NCI-H1417 (cell line): ENCODE data around the gene FRS2.
"Not testable (repeated sequence)": the region's sequence is repeated elsewhere in the genome, so short reads cannot be mapped to it uniquely, and the experiment has no call there.

Source experiments
- DNase-seq, 3 experiments: peaks; one replicate each; lab custom pipeline; 2025; lab: John Stamatoyannopoulos, UW

The FRS2 gene

DNA sequence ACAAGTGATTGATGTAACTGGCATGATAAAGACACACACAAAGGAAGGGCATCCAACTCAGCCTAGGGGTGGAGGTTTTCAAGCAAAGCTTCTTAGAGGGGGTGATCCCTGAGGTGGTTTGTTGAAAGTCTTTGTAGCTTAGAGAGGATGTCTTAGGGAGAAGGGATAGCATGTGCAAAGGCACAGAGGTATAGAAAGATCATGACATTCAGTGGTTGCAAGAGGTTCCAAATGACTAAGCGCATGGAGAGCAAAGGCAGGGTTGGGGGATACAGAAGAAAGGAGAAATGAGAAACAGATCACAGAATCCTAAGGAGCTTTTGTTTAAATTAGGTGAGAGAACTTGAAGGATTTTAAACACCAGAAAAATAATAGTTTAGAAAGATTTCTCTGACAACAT lies 109.9 kb downstream of the FRS2 start:
- no peak for DNase-seq

DNA sequence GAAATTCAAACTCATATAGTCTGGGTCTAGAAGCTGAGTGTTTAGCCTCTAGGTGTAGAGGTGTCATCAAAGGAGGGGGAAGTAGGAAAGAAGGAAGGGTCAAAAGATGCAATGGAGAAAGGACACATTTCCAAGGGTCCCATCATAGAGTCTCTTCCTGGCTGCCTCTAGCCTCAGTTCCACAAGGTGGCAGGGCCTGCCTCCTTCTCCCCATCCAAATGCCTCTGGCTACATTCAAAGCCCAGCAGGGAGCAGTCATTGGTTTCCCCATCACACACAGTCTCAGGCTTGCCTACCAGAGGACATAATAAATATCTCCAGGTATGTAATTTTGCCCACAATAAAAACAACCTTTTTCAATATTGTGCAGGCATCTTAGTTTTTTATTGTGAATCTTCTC lies 113.0 kb downstream of the FRS2 start:
- peak in 1 of 3 experiments; percentile 32 for DNase-seq

DNA sequence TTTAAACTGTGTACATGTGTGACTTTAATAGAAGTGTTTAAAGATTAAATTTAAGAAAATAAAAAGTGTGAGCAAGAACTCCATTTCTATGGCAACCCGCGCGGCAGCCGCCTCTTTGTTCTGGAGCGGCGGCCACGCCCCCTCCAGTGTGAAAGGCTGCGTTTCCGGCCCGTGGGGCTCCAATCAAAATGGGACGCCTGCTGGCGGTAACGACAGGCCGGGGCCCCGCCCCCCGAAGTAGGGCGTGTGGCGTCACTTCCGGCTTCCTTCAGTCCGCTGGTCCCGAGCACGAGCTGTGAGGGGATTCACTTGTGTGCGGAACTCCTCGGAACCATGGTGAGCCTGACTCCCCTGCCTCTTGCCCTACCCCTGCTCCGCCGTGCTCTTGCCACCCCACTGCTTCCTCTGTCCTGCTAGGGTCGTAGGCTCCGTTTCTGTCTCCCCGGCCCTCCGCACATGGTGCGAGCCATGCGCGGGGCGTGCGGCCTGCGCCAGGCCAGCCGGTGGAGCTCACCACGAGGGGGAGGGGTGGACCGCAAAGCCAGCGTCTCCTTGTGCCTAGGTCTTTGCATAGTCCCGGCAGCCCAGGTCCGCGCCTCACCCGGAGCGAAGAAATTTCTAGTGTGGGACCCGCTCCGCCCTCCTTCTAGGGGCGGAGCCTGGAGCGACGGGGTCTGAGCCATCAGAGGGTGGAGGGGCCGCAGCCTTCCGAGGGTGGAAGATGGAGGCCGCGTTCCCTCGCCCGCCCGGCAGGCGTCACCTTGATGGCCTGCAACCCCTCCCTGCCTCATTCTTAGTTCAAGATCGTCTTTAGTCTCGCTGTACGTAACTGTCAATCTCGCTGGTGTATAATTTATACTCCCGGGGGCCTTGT lies 115.2 kb downstream of the FRS2 start, which contains the start of gene CCT2:
Gene CCT2, plus strand, starts transcription at position 271 of the 874 bp plus-strand sequence. Its CDS starts 63 bp downstream, at position 334.
- DNase-seq = peak; percentile 97 to 99 (median 98)

DNA sequence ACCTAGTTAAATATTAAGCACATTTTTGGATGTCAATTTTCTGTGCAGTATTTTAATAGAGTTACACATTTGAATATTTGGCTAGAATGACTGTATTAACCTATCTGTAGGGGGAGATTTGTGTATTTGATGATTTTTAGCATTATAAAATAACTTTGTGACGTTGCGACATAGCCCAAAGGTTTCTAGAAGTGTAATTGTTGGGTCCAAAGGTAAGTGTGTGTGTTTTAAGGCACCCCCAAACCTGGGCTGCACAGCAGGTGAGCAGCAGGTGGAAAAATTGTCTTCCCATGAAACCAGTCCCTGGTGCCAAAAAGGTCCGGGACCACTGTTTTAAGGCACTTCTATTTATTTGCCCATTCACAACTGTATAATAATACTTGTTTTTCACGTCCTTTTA lies 118.3 kb downstream of the FRS2 start:
- DNase-seq = no peak

DNA sequence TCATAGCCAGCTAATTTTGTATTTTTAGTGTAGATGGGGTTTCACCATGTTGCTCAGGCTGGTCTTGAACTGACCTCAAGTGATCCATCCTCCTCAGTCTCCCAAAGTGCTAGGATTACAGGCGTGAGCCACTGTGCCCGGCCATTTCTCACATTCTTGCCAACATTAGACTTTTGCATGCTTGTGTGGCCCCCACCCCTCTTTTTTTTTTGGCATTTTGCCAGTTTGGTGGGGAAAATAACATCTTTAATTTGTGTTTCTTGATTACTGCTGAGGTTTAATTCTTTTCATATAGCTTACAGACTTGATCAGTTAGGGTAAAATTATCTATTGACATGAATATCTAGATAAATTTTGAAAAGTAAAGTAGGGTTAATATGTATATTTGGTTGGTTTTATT lies 118.9 kb downstream of the FRS2 start:
- DNase-seq = no peak

DNA sequence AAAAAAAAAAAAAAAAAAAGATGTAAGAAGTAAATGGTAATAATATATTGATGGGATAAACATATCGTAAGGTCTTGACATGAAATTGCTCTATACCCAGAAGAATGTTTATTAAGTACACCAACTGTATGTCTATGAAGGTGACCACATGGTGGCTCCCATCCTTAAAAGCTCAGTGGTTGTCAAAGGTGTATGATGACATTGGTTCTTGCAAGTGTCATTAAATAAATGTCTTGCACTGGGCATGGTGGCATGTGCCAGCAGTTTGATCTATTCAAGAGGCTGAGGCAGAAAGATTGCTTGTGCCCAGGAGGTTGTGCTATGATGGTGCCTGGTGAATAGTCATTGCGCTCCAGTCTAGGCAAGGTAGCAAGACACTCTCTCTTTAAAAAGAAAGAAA lies 125.5 kb downstream of the FRS2 start:
- no peak for DNase-seq

DNA sequence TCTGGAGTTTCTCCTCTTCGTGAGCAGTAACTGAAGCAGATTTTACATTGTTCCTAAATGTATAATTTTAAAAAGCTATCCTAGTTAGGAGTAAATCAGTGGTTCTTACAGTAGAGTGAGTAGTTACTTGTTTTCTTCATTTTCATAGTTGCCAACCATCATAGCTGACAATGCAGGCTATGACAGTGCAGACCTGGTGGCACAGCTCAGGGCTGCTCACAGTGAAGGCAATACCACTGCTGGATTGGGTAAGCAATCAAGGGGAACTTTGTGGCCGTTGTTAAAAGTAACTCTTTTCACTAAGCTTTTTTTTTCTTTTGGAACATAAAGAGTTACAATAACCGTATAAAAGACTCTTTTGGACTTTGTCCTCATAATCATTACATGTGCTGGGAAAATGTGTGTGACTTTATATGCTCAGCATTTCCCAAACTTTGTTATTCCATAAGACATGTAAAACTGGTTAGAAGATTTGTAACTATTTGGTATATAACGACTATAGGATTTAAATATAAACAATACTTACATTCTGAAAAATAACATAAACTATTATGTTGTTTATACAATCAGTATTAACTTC lies 128.1 kb downstream of the FRS2 start:
- no peak for DNase-seq

DNA sequence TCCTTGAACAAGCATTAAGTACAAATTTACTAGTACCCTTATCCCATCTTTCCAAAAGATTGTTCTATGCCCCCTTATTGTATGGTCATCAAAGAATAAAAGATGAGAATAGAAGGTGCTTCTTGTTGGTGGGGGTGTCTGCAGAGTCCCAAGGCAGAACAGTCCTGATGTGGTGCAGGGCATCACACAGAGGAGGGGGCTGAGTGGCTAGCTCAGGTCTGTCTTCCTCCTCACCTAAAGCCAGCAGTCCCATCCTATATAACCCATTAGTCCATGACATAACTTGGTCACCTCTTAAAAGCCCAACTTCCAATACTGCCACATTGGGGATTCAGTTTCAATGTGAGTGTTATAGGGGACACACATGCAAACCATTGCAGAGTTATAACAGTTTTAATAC lies 130.6 kb downstream of the FRS2 start:
- DNase-seq = no peak

DNA sequence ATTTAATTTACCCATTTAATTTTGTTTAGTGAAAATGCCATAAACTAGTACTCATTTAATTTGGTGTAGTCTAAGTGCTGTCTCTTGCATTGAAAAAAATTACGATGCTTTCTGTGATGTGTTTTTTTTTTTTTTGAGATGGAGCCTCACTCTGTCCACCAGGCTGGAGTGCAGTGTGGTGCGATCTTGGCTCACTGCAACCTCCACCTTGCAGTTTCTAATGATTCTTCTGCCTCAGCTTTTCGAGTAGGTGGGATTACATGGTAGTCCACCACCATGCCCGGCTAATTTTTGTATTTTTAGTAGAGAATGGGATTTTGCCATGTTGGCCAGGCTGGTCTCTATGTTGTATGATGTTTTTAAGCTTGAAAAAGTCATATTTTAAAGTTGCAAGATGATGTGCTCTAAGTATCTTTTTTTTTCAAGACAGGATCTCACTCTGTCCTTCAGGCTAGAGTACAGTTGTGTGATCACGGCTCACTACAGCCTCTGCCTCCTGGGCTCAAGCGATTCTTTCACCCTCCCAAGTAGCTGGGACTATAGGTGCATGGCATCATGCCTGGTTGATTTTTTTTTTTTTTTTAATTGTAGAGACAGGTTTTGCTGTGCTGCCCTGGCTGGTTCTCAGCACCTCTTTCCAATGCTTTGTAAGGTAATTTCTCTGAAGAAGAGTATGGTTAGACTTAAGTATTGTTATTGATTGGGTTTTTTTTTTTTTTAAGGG lies 131.9 kb downstream of the FRS2 start:
- no peak for DNase-seq

DNA sequence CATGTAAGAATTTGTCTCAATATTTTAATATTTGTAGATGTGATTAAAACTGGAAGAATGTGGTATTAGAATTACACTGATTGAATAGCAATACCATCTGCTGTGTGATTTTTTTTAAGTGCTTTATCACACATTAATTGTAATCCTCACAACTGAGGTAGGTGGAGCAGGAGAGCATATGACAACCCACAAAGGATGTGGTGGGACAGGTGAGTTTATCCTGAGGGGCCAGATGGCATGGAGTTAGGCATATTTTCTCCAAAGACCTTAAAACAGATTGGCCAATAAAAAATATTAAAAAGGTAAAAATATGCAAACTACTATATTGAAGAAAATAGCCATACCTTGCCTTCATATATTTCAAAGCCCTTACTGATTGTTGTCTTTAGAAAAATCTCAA lies 132.8 kb downstream of the FRS2 start:
- DNase-seq = no peak

DNA sequence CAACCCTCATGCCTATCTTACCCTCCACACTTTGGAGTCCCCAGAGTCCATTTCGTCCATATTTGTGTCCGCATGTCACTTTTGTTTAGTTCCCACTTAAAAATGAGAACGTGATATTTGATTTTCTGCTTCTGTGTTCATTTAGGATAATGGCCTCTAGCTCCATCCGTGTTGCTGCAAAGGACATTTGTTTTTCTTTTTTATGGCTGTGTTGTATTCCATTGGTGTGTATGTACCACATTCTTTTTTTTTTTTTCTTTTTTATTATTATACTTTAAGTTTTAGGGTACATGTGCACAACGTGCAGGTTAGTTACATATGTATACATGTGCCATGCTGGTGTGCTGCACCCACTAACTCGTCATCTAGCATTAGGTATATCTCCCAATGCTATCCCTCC lies 133.4 kb downstream of the FRS2 start:
- not testable (repeated sequence) for DNase-seq

DNA sequence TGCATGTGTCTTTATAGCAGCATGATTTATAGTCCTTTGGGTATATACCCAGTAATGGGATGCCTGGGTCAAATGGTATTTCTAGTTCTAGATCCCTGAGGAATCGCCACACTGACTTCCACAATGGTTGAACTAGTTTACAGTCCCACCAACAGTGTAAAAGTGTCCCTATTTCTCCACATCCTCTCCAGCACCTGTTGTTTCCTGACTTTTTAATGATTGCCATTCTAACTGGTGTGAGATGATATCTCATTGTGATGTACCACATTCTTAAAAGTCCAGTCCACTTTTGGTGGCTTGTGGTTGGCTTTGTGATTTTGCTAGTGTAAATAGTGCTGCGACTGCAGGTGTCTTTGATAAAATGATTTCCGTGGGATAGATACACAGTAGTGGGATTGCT lies 134.1 kb downstream of the FRS2 start:
- DNase-seq = not testable (repeated sequence)

DNA sequence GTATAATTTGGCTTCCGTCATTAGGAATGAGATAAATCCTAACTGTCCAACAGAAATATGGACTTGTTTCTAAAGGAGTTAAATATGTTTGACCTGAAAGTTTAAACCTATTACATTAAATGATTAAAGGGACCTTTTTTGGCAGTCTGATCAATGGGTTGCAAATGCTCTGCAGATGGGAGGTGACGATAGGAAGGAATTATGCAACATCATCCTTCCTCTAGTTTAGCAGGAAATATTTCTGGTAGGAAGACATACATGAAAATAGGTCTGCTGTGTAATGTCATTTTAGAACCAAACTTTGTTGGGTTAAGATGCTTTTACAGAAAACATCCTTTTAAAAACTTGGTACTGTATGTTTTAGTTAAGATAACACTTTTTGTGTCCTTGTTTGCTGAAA lies 137.9 kb downstream of the FRS2 start:
- DNase-seq = no peak

DNA sequence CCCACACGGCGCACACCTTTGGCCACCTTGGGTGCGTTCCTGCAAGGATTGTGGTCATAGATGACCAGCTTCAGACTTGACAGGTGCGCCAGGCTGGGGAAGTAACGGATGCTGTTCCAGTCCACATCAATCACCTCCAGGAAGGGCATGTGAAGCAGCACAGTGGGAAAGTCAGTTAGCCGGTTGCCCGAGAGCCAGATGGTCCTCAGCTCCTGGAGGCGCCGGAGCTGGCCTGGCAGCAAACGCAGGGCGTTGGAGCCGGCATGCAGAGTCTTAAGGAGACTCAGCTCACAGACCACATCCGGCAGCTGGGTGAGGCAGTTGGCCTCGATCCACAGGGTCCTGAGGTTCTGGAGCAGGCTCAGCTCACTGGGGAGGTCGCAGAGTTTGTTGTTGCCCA lies 139.9 kb downstream of the FRS2 start:
- DNase-seq = no peak

DNA sequence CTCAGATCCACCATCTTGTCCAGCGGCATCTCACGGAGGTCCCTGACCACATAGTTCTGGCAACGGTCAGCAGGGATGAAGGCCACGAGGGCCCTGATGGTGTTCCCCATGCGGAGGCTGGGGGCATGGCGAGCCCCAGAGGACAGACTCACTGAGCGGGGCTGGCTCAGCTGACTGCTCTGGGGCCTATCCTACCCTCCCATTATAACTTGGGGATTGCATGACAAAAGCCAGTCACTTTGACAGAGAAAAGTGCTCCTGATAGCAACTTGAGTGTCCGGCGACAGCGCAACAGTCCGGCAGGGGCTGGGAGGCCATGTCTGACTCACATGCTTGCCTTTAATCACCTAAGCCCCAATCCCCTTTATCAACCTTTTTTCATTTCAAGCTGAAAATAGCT lies 140.5 kb downstream of the FRS2 start, which contains the start of gene LRRC10:
Gene LRRC10, minus strand, starts transcription at position 179 of the 400 bp plus-strand sequence. Its CDS starts 69 bp downstream, at position 110.
- DNase-seq = no peak

DNA sequence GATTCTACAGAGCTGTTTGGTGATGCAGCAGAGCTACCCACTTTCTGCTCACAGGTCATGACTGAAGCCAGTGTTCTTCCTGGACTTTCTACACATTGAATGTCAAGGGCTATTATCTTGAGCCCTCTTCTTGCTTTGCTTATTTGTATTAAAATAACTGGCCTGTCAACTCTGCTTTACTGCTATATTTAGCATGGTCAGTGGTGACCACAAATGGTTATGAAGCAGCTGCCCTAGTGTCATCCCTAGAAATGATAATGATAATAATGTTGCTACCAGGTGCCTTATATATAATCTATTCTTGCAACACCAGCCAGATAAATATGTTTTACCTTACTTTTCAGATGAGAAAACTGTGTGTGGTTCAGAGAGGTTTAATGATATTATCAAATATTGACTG lies 143.2 kb downstream of the FRS2 start:
- no peak for DNase-seq

DNA sequence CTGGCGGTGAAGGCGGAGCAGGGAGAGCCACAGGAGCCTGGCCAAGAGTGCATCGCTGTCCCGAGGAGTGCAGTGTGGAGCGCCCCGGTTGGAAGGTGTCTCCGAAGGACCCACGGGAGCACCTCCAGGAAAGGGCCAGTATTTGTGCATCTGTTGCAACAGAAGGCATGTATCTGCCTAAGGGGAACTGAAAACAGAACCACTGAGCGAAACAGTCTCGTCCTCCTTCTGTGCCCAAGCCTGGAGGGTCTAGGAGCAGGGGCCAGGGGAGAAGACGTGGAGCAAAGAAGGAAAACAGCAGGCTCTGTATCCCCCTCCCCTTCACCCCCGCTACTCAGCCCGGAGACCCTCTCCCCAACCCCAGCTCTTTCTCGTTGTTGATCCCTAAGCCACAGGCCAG lies 145.8 kb downstream of the FRS2 start:
- no peak for DNase-seq

DNA sequence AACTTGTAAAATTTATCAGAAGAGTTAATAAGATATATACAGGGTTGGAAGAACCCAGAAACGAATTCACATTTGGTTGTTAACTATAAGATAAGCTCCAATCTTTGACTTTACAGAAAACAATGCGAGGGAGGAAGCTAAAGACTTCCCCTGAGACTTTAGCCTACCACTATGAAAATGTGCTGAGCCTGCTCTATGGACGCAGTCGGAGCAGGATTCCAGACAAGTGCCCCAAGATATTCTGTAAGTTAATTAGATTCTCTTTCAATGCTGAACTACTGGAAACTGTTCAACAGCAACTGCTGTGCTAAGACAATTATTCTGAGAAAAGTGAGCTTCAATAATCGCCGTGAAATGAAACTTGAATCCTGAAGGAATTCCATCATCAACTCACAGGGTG lies 148.9 kb downstream of the FRS2 start:
- no peak for DNase-seq

DNA sequence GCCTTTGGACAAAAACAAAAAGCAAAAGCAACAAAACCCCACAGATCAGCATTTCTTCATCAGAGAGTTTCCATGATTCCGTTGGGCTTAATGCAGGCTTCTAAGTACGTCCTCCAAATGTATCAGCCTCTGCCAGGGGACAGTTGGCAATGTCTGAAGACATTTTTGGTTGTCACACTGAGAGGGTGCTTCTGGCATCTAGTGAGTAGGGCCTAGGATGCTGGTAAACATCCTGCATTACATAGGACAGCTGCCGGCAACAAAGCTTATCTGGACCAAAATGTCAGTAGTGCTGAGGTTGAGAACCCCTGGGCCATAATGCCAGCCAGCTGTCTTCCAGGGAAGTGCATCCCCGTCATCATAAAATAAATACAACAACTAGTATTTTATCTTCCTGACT lies 149.9 kb downstream of the FRS2 start:
- DNase-seq = no peak

DNA sequence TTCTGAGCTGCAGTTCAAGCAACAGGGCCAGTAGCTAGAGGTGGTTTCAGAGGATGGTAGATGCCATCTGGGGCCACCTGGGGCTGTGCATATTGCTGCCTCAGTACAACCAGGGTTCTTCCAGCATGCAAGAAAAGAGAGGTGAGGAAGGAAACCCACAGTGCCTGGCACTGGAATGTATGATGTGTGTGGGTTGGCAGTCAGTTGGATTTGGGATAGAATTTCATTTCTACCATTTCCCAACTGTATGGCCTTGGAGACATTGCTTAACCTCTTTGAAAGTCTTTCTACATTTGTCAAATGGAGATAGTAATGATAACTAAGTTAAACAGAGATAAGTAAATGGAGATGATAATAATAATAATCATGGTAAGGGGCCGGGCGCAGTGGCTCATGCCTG lies 150.7 kb downstream of the FRS2 start:
- DNase-seq = no peak

DNA sequence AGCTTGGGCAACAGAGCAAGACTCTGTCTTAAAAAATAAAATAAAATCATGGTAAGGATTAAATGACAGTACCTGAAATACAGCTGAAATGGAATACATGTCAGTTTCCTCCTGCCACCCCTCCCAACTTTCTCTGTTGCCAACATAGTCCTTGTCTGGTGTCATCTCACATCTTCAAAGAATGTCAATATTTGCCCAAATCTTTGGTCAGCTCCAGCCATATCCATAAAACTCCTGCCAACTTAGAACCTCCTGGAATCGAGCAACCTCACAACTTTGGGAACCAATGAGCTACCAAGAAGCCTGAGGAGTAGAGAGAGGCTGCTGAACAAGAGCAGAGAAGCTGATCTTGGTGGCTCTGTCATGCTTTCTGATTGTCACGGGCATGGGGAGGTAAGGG lies 151.4 kb downstream of the FRS2 start:
- no peak for DNase-seq

DNA sequence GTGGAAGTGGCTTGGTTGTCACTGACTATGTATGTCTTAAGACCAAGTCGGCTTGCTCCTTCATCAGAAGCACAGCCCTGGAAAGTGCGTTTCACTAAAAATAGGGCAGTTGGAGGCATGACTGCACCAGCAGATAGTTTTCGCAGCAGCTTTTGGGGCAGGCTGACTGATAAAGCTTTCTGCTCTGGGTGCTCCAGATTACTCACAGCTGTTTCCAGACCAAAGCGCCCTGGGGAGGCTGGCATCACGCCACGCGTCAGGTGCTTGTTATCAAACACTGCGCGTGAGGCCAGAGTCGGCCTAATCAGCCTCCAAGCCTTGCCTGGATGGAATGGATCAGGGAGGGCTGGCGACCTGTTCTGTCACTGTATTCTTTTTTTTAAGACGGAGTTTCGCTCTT lies 153.8 kb downstream of the FRS2 start:
- peak in 1 of 3 experiments; percentile 55 for DNase-seq

DNA sequence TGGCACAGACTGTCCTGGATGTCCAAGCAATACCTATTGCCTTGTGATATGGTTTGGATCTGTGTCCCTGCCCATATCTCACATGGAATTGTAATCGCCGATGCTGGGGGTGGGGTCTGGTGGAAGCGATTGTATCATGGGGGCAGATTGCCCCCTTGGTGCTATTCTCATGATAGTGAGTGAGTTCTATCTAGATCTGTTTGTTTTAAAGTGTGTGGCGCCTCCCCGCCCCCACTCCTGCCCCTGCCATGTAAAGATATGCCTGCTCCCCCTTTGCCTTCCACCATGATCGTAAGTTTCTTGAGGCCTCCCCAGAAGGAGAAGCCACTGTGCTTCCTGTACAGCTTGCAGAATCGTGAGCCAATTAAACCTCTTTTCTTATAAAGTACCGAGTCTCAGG lies 157.3 kb downstream of the FRS2 start:
- DNase-seq = no peak
